Naive thymus-derived CD4-positive, alpha-beta T cell (primary cell): Measurements from ENCODE around the gene AUH. TPM values are rescaled to one million over a fixed set of nuclear protein-coding genes. Genes with fewer than 3 reads are reported as not detected.
"Not testable (repeated sequence)": the region's sequence is repeated elsewhere in the genome, so short reads cannot be mapped to it uniquely, and the experiment has no call there.

ENCODE experiments used
- ATAC-seq: fragments of 150-1000 bp; cut with Tn5 transposase; 2 replicates; pipeline ENCODE4 v1.10.0; 2021; ENCODE audit warnings: mild to moderate bottlenecking, moderate library complexity
- CTCF ChIA-PET: fragments of 350-600 bp; sonication (Branson Sonifier 250); formaldehyde crosslinking; loops from one replicate; lab custom pipeline; 2021; ENCODE audit warnings: antibody characterized with exemption; lab: Charles Lee
- POLR2A ChIA-PET: fragments of 350-600 bp; sonication (Branson Sonifier 250); formaldehyde crosslinking; loops from one replicate; lab custom pipeline; 2021; ENCODE audit warnings: antibody characterized with exemption, inconsistent platforms; lab: Charles Lee
- DNase-seq, 9 donors: peaks; one replicate each; pipeline versions ENCODE4 v3.0.0 to v3.0.0-alpha.2; 2020 to 2022; ENCODE audit warnings: mixed read lengths in 1 of 9
- H3K27ac ChIP-seq: one replicate; pipeline ENCODE4 v1.7.0; 2013; ENCODE audit warnings: mild to moderate bottlenecking, low read depth, low read length, moderate library complexity
- H3K27me3 ChIP-seq, 2 donors: one replicate each; pipeline ENCODE4 v1.7.0; 2013; ENCODE audit warnings: low read length in 2 of 2, mild to moderate bottlenecking in 2 of 2, moderate library complexity in 2 of 2; ENCODE audit not compliant: control insufficient read depth in 2 of 2, insufficient read depth in 2 of 2
- H3K36me3 ChIP-seq, 3 experiments: 1 replicate in 2 of 3; 2 replicates in 1 of 3; pipeline ENCODE4 v1.7.0; 2013; ENCODE audit warnings: low read length in 3 of 3, mild to moderate bottlenecking in 3 of 3, moderate library complexity in 1 of 3; ENCODE audit not compliant: insufficient read depth in 3 of 3, control insufficient read depth in 2 of 3
- H3K4me1 ChIP-seq, 2 donors: one replicate each; pipeline ENCODE4 v1.7.0; 2013; ENCODE audit warnings: low read length in 2 of 2, mild to moderate bottlenecking in 2 of 2, moderate library complexity in 1 of 2; ENCODE audit not compliant: control insufficient read depth in 2 of 2, insufficient read depth in 2 of 2
- H3K4me3 ChIP-seq: 2 replicates; pipeline ENCODE4 v1.7.0; 2013; ENCODE audit warnings: mild to moderate bottlenecking, low read length
- H3K9me3 ChIP-seq, 3 experiments: 1 replicate in 2 of 3; 2 replicates in 1 of 3; pipeline ENCODE4 v1.7.0; 2013; ENCODE audit warnings: low read length in 3 of 3; ENCODE audit not compliant: control insufficient read depth in 2 of 3
- H3K27ac Mint-ChIP-seq, 9 donors: one replicate each; pipeline ENCODE4 v1.8.0; 2020 to 2022; ENCODE audit warnings: mixed read lengths in 9 of 9, mild to moderate bottlenecking in 8 of 9, moderate library complexity in 5 of 9, inconsistent platforms in 2 of 9
- H3K27me3 Mint-ChIP-seq, 5 donors: one replicate each; pipeline ENCODE4 v1.8.0; 2021 to 2022; ENCODE audit warnings: mixed read lengths in 5 of 5, mild to moderate bottlenecking in 1 of 5
- H3K36me3 Mint-ChIP-seq, 5 donors: one replicate each; pipeline ENCODE4 v1.8.0; 2020 to 2022; ENCODE audit warnings: mixed read lengths in 5 of 5, mild to moderate bottlenecking in 3 of 5, inconsistent platforms in 1 of 5
- H3K4me1 Mint-ChIP-seq, 7 donors: one replicate each; pipeline ENCODE4 v1.8.0; 2020 to 2022; ENCODE audit warnings: mixed read lengths in 7 of 7, mild to moderate bottlenecking in 3 of 7, inconsistent platforms in 1 of 7
- H3K4me3 Mint-ChIP-seq, 10 donors: one replicate each; pipeline ENCODE4 v1.8.0; 2020 to 2022; ENCODE audit warnings: mild to moderate bottlenecking in 10 of 10, mixed read lengths in 10 of 10, moderate library complexity in 6 of 10, inconsistent platforms in 2 of 10
- H3K9me3 Mint-ChIP-seq, 11 donors: one replicate each; pipeline ENCODE4 v1.8.0; 2020 to 2022; ENCODE audit warnings: mixed read lengths in 11 of 11, mild to moderate bottlenecking in 4 of 11, inconsistent platforms in 1 of 11, moderate library complexity in 1 of 11
- intact Hi-C, 2 donors: fragments of 100-400 bp; cut with micrococcal nuclease; formaldehyde crosslinking; loops; one replicate each; pipeline ENCODE4 v1.15.1; 2023
- polyA plus RNA-seq, 2 donors: library from polyadenylated mRNA; unstranded; fragments of 300-500 nt; fragmentation: Illumina TruSeq; gene quantifications; one replicate each; pipeline ENCODE4 v1.2.3, GENCODE V29; 2021
- total RNA-seq, 6 experiments: library from RNA in 5 of 6; stranded (reverse) in 5 of 6; gene quantifications; 1 replicate in 5 of 6; 2 replicates in 1 of 6; pipeline ENCODE4 v1.2.3 and lab custom pipeline; 2021 to 2026

AUH gene
- total and polyA plus RNA-seq, 7 experiments from 2014 or later: 11.6 to 30.1 (median 17.8) TPM

- H3K9me3 Mint-ChIP-seq: peaks cover 0 to 9% (median 0%) of the 10 kb centered on the region in 11 donors
- DNase-seq: no peak
- no peaks in the 10 kb centered on the region for H3K27me3 ChIP-seq
- intact Hi-C loops: no loop called here
- H3K4me1 Mint-ChIP-seq: peaks cover 0 to 10% (median 0%) of the 10 kb centered on the region in 7 donors
- no peak overlapping the region for H3K4me3 ChIP-seq
- ATAC-seq: no peak
- H3K36me3 Mint-ChIP-seq: peaks cover 0 to 10% (median 0%) of the 10 kb centered on the region in 5 donors
- H3K9me3 ChIP-seq: no peaks in the 10 kb centered on the region
- no peak overlapping the region for H3K4me3 Mint-ChIP-seq
- H3K27ac Mint-ChIP-seq: no peak overlapping the region
- POLR2A ChIA-PET: no interaction called here
- H3K27ac ChIP-seq: no peak overlapping the region
- CTCF ChIA-PET: no interaction called here
- H3K27me3 Mint-ChIP-seq: peaks cover 0 to 34% (median 0%) of the 10 kb centered on the region in 5 donors
- no peaks in the 10 kb centered on the region for H3K4me1 ChIP-seq
- H3K36me3 ChIP-seq: no peaks in the 10 kb centered on the region
Observed at GRCh38 chr9:91383577-91383976, 21.9 kb upstream of the AUH start.

- ChIA-PET POLR2A (no interaction called here), CTCF (no interaction called here)
- H3K36me3 Mint-ChIP-seq: peaks cover 0 to 12% (median 4%) of the 10 kb centered on the region in 5 donors
- Histone ChIP-seq H3K4me1 (no peaks in the 10 kb centered on the region), H3K27ac (no peak overlapping the region), H3K4me3 (no peak overlapping the region), H3K27me3 (no peaks in the 10 kb centered on the region), H3K36me3 (no peaks in the 10 kb centered on the region), H3K9me3 (no peaks in the 10 kb centered on the region)
- no peak for ATAC-seq
- no peak overlapping the region for H3K27ac Mint-ChIP-seq
- no peak for DNase-seq
- H3K4me3 Mint-ChIP-seq: no peak overlapping the region
- peaks cover 0 to 10% (median 0%) of the 10 kb centered on the region in 7 donors for H3K4me1 Mint-ChIP-seq
- peaks cover 0 to 38% (median 0%) of the 10 kb centered on the region in 5 donors for H3K27me3 Mint-ChIP-seq
- intact Hi-C loops: no loop called here
- peaks cover 0 to 11% (median 2%) of the 10 kb centered on the region in 11 donors for H3K9me3 Mint-ChIP-seq
Observed at GRCh38 chr9:91382298-91382697, 20.6 kb upstream of the AUH start.

- Mint-ChIP-seq H3K27me3 (peaks cover 0 to 36% (median 0%) of the 10 kb centered on the region in 5 donors), H3K27ac (no peak overlapping the region), H3K9me3 (peaks cover 0 to 11% (median 2%) of the 10 kb centered on the region in 11 donors), H3K4me1 (peaks cover 0 to 6% (median 0%) of the 10 kb centered on the region in 7 donors), H3K36me3 (peaks cover 0 to 8% (median 4%) of the 10 kb centered on the region in 5 donors), H3K4me3 (no peak overlapping the region)
- Histone ChIP-seq H3K9me3 (no peaks in the 10 kb centered on the region), H3K4me1 (no peaks in the 10 kb centered on the region), H3K4me3 (no peak overlapping the region), H3K36me3 (no peaks in the 10 kb centered on the region), H3K27me3 (no peaks in the 10 kb centered on the region), H3K27ac (no peak overlapping the region)
- intact Hi-C loops: no loop called here
- no peak for ATAC-seq
- ChIA-PET CTCF (no interaction called here), POLR2A (no interaction called here)
- no peak for DNase-seq
Observed at GRCh38 chr9:91379426-91379825, 17.7 kb upstream of the AUH start.

GRCh38 chr9:91378695-91379127, 17.0 kb upstream of the AUH start:
- no peak overlapping the region for H3K27ac ChIP-seq
- POLR2A ChIA-PET: no interaction called here
- no peaks in the 10 kb centered on the region for H3K9me3 ChIP-seq
- CTCF ChIA-PET: no interaction called here
- Mint-ChIP-seq H3K9me3 (peaks cover 0 to 11% (median 2%) of the 10 kb centered on the region in 11 donors), H3K36me3 (peaks cover 0 to 8% (median 4%) of the 10 kb centered on the region in 5 donors), H3K27ac (no peak overlapping the region), H3K27me3 (peaks cover 0 to 36% (median 0%) of the 10 kb centered on the region in 5 donors), H3K4me3 (no peak overlapping the region), H3K4me1 (peaks cover 0 to 6% (median 0%) of the 10 kb centered on the region in 7 donors)
- no peaks in the 10 kb centered on the region for H3K27me3 ChIP-seq
- H3K36me3 ChIP-seq: no peaks in the 10 kb centered on the region
- H3K4me1 ChIP-seq: no peaks in the 10 kb centered on the region
- no peak overlapping the region for H3K4me3 ChIP-seq
- intact Hi-C loops: no loop called here
- DNase-seq (no peak), ATAC-seq (peak; percentile 22)

GRCh38 chr9:91378054-91378453, 16.3 kb upstream of the AUH start:
- Mint-ChIP-seq H3K27me3 (peaks cover 0 to 35% (median 0%) of the 10 kb centered on the region in 5 donors), H3K9me3 (peaks cover 0 to 11% (median 2%) of the 10 kb centered on the region in 11 donors)
- H3K36me3 ChIP-seq, intact Hi-C loops, H3K27ac ChIP-seq, POLR2A ChIA-PET, DNase-seq, H3K4me3 ChIP-seq, H3K9me3 ChIP-seq, ATAC-seq, H3K27me3 ChIP-seq, H3K4me3 Mint-ChIP-seq, H3K4me1 Mint-ChIP-seq, H3K36me3 Mint-ChIP-seq, H3K27ac Mint-ChIP-seq, H3K4me1 ChIP-seq: not testable (repeated sequence)
- CTCF ChIA-PET: interaction anchor here (0.6 kb wide), 1 partner anchor 35 kb away, joined by 4 read pairs; no protein-coding TSS in a partner anchor

GRCh38 chr9:91376239-91376638, 14.5 kb upstream of the AUH start:
- H3K27ac ChIP-seq: no peak overlapping the region
- Mint-ChIP-seq H3K9me3 (peaks cover 0 to 11% (median 2%) of the 10 kb centered on the region in 11 donors), H3K4me1 (peaks cover 0 to 4% (median 0%) of the 10 kb centered on the region in 7 donors), H3K27ac (no peak overlapping the region), H3K36me3 (peaks cover 0 to 8% (median 4%) of the 10 kb centered on the region in 5 donors), H3K4me3 (no peak overlapping the region), H3K27me3 (peaks cover 0 to 20% (median 0%) of the 10 kb centered on the region in 5 donors)
- intact Hi-C loops: no loop called here
- POLR2A ChIA-PET: interaction anchor here (0.8 kb wide), 1 partner anchor 15 kb away, joined by 3 read pairs; the partner anchor contains the start of gene AUH
- no peaks in the 10 kb centered on the region for H3K9me3 ChIP-seq
- H3K4me3 ChIP-seq: no peak overlapping the region
- H3K4me1 ChIP-seq: no peaks in the 10 kb centered on the region
- CTCF ChIA-PET: no interaction called here
- DNase-seq (no peak), ATAC-seq (no peak)
- H3K27me3 ChIP-seq: no peaks in the 10 kb centered on the region
- no peaks in the 10 kb centered on the region for H3K36me3 ChIP-seq

- ChIA-PET POLR2A (no interaction called here), CTCF (no interaction called here)
- Histone ChIP-seq H3K9me3 (no peaks in the 10 kb centered on the region), H3K4me3 (no peak overlapping the region), H3K36me3 (no peaks in the 10 kb centered on the region), H3K4me1 (no peaks in the 10 kb centered on the region), H3K27me3 (no peaks in the 10 kb centered on the region), H3K27ac (no peak overlapping the region)
- Mint-ChIP-seq H3K27me3 (peaks cover 0 to 14% (median 0%) of the 10 kb centered on the region in 5 donors), H3K4me1 (peaks cover 0 to 4% (median 0%) of the 10 kb centered on the region in 7 donors), H3K4me3 (no peak overlapping the region), H3K9me3 (peaks cover 0 to 5% (median 2%) of the 10 kb centered on the region in 11 donors), H3K36me3 (peaks cover 0 to 8% (median 4%) of the 10 kb centered on the region in 5 donors), H3K27ac (no peak overlapping the region)
- intact Hi-C loops: no loop called here
- ATAC-seq: peak; percentile 18
- no peak for DNase-seq
Observed at GRCh38 chr9:91374939-91375338, 13.2 kb upstream of the AUH start.
